HEK293 (cell line): ENCODE measurements around the gene CSKMT.
A peak's percentile ranks its signal among the peaks of the same experiment; 100 is the strongest.
"Not testable (repeated sequence)": the region's sequence is repeated elsewhere in the genome, so short reads cannot be mapped to it uniquely, and the experiment has no call there.

ENCODE experiments used
- CTCF ChIA-PET: fragments of 350-600 bp; formaldehyde crosslinking; extraction: SDS; loops from one replicate; lab custom pipeline; 2021; ENCODE audit warnings: antibody characterized with exemption; lab: Yijun Ruan, JAX
- POLR2A ChIA-PET: fragments of 300-600 bp; formaldehyde crosslinking; extraction: SDS; loops from one replicate; lab custom pipeline; 2020; ENCODE audit warnings: antibody characterized with exemption, inconsistent platforms; lab: Yijun Ruan, JAX
- H3K27ac ChIP-seq: fragments of 200-500 bp; sonication (Bioruptor generic); 2 replicates; pipeline ENCODE4 v1.5.1; 2014; ENCODE audit warnings: low read depth, low read length, control low read depth, inconsistent platforms; ENCODE audit errors: extremely low read depth
- H3K36me3 ChIP-seq, 2 experiments: fragments of 200-500 bp in 1 of 2; sonication (Bioruptor generic) in 1 of 2; 1 replicate in 1 of 2; 2 replicates in 1 of 2; pipeline ENCODE4 v1.5.1; 2014 to 2017; ENCODE audit warnings: inconsistent platforms in 2 of 2, low read length in 2 of 2; ENCODE audit not compliant: control insufficient read depth in 2 of 2, insufficient read depth in 1 of 2
- H3K4me1 ChIP-seq: fragments of 200-500 bp; sonication (Bioruptor generic); 2 replicates; pipeline ENCODE4 v1.5.1; 2014; ENCODE audit warnings: mild to moderate bottlenecking, low read length, inconsistent platforms; ENCODE audit not compliant: control insufficient read depth, insufficient read depth
- H3K4me3 ChIP-seq: 2 replicates; pipeline ENCODE4 v1.5.1; 2011; ENCODE audit warnings: low read depth, mild to moderate bottlenecking, control low read depth, low read length, moderate library complexity
- H3K9me3 ChIP-seq: fragments of 200-500 bp; sonication (Bioruptor generic); 2 replicates; pipeline ENCODE4 v1.5.1; 2014; ENCODE audit warnings: low read depth, low read length, inconsistent platforms; ENCODE audit not compliant: control insufficient read depth, insufficient read depth
- CTCF ChIP-seq: fragments of 450-650 bp; formaldehyde crosslinking; IDR thresholded peaks from 2 replicates; pipeline ENCODE4 v1.5.1; 2016; ENCODE audit warnings: missing biosample characterization, missing genetic modification characterization
- FEZF1 ChIP-seq: fragments of 450-650 bp; formaldehyde crosslinking; IDR thresholded peaks from 2 replicates; pipeline ENCODE4 v1.5.1; 2016; ENCODE audit warnings: missing biosample characterization, missing genetic modification characterization
- REPIN1 ChIP-seq: fragments of 450-650 bp; formaldehyde crosslinking; IDR thresholded peaks from 2 replicates; pipeline ENCODE4 v1.5.1; 2017; ENCODE audit warnings: missing biosample characterization, missing genetic modification characterization, low read depth
- SALL2 ChIP-seq: fragments of 450-650 bp; formaldehyde crosslinking; IDR thresholded peaks from 2 replicates; pipeline ENCODE4 v1.5.0; 2017; ENCODE audit warnings: missing biosample characterization, mild to moderate bottlenecking, missing genetic modification characterization, borderline replicate concordance
- TCF7L2 ChIP-seq: IDR thresholded peaks from 2 replicates; pipeline ENCODE4 v1.6.1; 2011; ENCODE audit warnings: low read depth, mild to moderate bottlenecking, inconsistent platforms, low read length, moderate library complexity, borderline replicate concordance
- ZFP41 ChIP-seq: fragments of 450-650 bp; formaldehyde crosslinking; IDR thresholded peaks from 2 replicates; pipeline ENCODE4 v1.5.1; 2016; ENCODE audit warnings: missing biosample characterization, missing genetic modification characterization, borderline replicate concordance
- ZNF221 ChIP-seq: fragments of 450-650 bp; formaldehyde crosslinking; IDR thresholded peaks from 2 replicates; pipeline ENCODE4 v1.5.1; 2017; ENCODE audit warnings: missing biosample characterization, missing genetic modification characterization, borderline replicate concordance
- ZNF302 ChIP-seq: fragments of 450-650 bp; formaldehyde crosslinking; IDR thresholded peaks from 2 replicates; pipeline ENCODE4 v1.5.1; 2016; ENCODE audit warnings: missing biosample characterization, missing genetic modification characterization, low read depth
- ZNF311 ChIP-seq: fragments of 450-650 bp; formaldehyde crosslinking; IDR thresholded peaks from 2 replicates; pipeline ENCODE4 v1.5.1; 2017; ENCODE audit warnings: missing biosample characterization, missing genetic modification characterization, borderline replicate concordance
- ZNF513 ChIP-seq: fragments of 450-650 bp; IDR thresholded peaks from 2 replicates; pipeline ENCODE4 v1.5.1; 2018; ENCODE audit warnings: missing biosample characterization, missing genetic modification characterization
- ZNF561 ChIP-seq: fragments of 450-650 bp; IDR thresholded peaks from 2 replicates; pipeline ENCODE4 v1.5.1; 2018; ENCODE audit warnings: missing biosample characterization, missing genetic modification characterization, borderline replicate concordance
- ZNF692 ChIP-seq: fragments of 450-650 bp; formaldehyde crosslinking; IDR thresholded peaks from 2 replicates; pipeline ENCODE4 v1.5.1; 2016; ENCODE audit warnings: missing biosample characterization, missing genetic modification characterization
- ZNF701 ChIP-seq: fragments of 450-650 bp; formaldehyde crosslinking; IDR thresholded peaks from 2 replicates; pipeline ENCODE4 v1.5.1; 2016; ENCODE audit warnings: missing biosample characterization, missing genetic modification characterization
- ZNF785 ChIP-seq: fragments of 450-650 bp; formaldehyde crosslinking; IDR thresholded peaks from 2 replicates; pipeline ENCODE4 v1.5.1; 2016; ENCODE audit warnings: missing biosample characterization, missing genetic modification characterization

Gene CSKMT

GRCh38 chr11:62649486-62649885 lies 15.6 kb upstream of the CSKMT start:
- TF ChIP-seq ZNF513 (tag by site-specific recombination) (no peak), REPIN1 (tag by site-specific recombination) (no peak), ZFP41 (tag by site-specific recombination) (no peak), ZNF692 (tag by site-specific recombination) (no peak), ZNF561 (tag by site-specific recombination) (no peak), ZNF701 (tag by site-specific recombination) (no peak), ZNF311 (tag by site-specific recombination) (no peak), TCF7L2 (no peak), FEZF1 (tag by site-specific recombination) (no peak), ZNF221 (tag by site-specific recombination) (no peak), ZNF302 (no peak), ZNF785 (no peak), SALL2 (tag by site-specific recombination) (no peak)
- POLR2A ChIA-PET, result interaction anchor here (1.2 to 5.9 kb wide), 7 partner anchors 15 to 78 kb away, joined by 3 to 79 read pairs (median 7); partner anchors contain the start of genes C11orf98, CSKMT, HNRNPUL2 and LBHD1

GRCh38 chr11:62650283-62650682 lies 14.8 kb upstream of the CSKMT start:
- H3K4me1 ChIP-seq, H3K4me3 ChIP-seq, H3K9me3 ChIP-seq, H3K27ac ChIP-seq: not testable (repeated sequence)
- peaks cover 0 to 32% of the 10 kb centered on the region in 2 experiments; a peak in 1 of 3 replicates for H3K36me3 ChIP-seq
- ChIA-PET POLR2A (interaction anchor here (0.6 to 5.9 kb wide), 5 partner anchors 10 to 76 kb away, joined by 3 to 79 read pairs (median 11); partner anchors contain the start of genes C11orf98, CSKMT, LBHD1 and TUT1), CTCF (interaction anchor here (1.1 kb wide), 1 partner anchor 58 kb away, joined by 3 read pairs; no protein-coding TSS in a partner anchor)
- 0 out of 2 replicates have a peak, but pooled peaks have one; percentile 18 for TF ChIP-seq CTCF (tag by site-specific recombination)

More at GRCh38 chr11:62649486-62649885, 15.6 kb upstream of the CSKMT start:
- H3K27ac ChIP-seq, result no peak overlapping the region
- H3K4me1 ChIP-seq, result peaks cover 3% of the 10 kb centered on the region; the same call in 1 of the 2 replicates
- no peaks in the 10 kb centered on the region for H3K9me3 ChIP-seq
- H3K4me3 ChIP-seq, result no peak overlapping the region
- peaks cover 0 to 38% of the 10 kb centered on the region in 2 experiments; a peak in 1 of 3 replicates for H3K36me3 ChIP-seq
- CTCF ChIA-PET, result interaction anchor here (0.6 to 1.3 kb wide), 2 partner anchors 12 to 137 kb away, joined by 3 read pairs; no protein-coding TSS in a partner anchor
